GM10248 (cell line): Measurements from ENCODE around the gene DAP3.
"Not testable (repeated sequence)": the region's sequence is repeated elsewhere in the genome, so short reads cannot be mapped to it uniquely, and the experiment has no call there.

Source experiments
- CTCF ChIA-PET: fragments of 300-600 bp; sonication (Branson Sonifier 250); formaldehyde crosslinking; extraction: SDS; loops from one replicate; lab custom pipeline; 2021; ENCODE audit warnings: antibody characterized with exemption; lab: Yijun Ruan, JAX
- POLR2A ChIA-PET: fragments of 350-650 bp; sonication (Branson Sonifier 250); formaldehyde crosslinking; extraction: SDS; loops from one replicate; lab custom pipeline; 2020; ENCODE audit warnings: antibody characterized with exemption; lab: Yijun Ruan, JAX
- DNase-seq: peaks from one replicate; pipeline ENCODE4 v3.0.0; 2012; ENCODE audit errors: extremely low spot score
- TF ChIP-seq, protein P1 (sequence below): IDR thresholded peaks from 2 replicates; pipeline ENCODE4 v1.5.1; 2012; ENCODE audit warnings: mild to moderate bottlenecking, low read depth; ENCODE audit errors: extremely low read depth, missing control alignments, control extremely low read depth

DAP3 gene

GRCh38 chr1:155669233-155670162 is 19.4 kb upstream of the DAP3 start:
- ChIA-PET CTCF (interaction anchor here (1.6 kb wide), 1 partner anchor 12 kb away, joined by 4 read pairs; no protein-coding TSS in a partner anchor), POLR2A (no interaction called here)
- DNase-seq = no peak
- TF ChIP-seq, protein P1, sequence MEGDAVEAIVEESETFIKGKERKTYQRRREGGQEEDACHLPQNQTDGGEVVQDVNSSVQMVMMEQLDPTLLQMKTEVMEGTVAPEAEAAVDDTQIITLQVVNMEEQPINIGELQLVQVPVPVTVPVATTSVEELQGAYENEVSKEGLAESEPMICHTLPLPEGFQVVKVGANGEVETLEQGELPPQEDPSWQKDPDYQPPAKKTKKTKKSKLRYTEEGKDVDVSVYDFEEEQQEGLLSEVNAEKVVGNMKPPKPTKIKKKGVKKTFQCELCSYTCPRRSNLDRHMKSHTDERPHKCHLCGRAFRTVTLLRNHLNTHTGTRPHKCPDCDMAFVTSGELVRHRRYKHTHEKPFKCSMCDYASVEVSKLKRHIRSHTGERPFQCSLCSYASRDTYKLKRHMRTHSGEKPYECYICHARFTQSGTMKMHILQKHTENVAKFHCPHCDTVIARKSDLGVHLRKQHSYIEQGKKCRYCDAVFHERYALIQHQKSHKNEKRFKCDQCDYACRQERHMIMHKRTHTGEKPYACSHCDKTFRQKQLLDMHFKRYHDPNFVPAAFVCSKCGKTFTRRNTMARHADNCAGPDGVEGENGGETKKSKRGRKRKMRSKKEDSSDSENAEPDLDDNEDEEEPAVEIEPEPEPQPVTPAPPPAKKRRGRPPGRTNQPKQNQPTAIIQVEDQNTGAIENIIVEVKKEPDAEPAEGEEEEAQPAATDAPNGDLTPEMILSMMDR = no peak

GRCh38 chr1:155671750-155672149 is 17.1 kb upstream of the DAP3 start:
- DNase-seq = no peak
- TF ChIP-seq, protein P1 = no peak
- POLR2A ChIA-PET = no interaction called here
- CTCF ChIA-PET = interaction anchor here (1.7 kb wide), 1 partner anchor 52 kb away, joined by 3 read pairs; no protein-coding TSS in a partner anchor

- ChIA-PET POLR2A (no interaction called here), CTCF (interaction anchor here (1.3 to 1.7 kb wide), 2 partner anchors 13 to 51 kb away, joined by 3 to 6 read pairs; no protein-coding TSS in a partner anchor)
- no peak for DNase-seq
- TF ChIP-seq, protein P1 = no peak
Observed at GRCh38 chr1:155673003-155673402, 15.9 kb upstream of the DAP3 start.

DNA sequence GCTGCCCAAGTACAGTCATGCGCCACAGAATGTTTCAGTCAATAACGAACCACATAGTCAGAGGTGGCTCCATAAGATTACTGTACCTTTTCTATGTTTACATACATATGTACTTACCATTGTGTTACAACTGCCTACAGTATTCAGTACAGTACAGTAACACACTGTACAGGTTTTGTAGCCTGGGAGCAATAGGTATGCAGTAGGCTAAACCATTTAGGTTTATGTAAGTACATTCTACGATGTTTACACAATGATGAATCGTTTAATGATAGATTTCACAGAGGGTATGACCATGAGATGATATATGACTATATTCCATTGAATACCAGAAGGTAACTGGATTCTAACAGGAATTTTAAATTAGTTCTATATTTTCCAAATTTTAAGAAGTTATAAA is 10.9 kb upstream of the DAP3 start:
- POLR2A ChIA-PET = no interaction called here
- DNase-seq = no peak
- TF ChIP-seq, protein P1 = no peak
- CTCF ChIA-PET = no interaction called here

GRCh38 chr1:155678992-155679391 is 9.9 kb upstream of the DAP3 start:
- DNase-seq, POLR2A ChIA-PET: not testable (repeated sequence)
- CTCF ChIA-PET = interaction anchor here (2.1 kb wide), 1 partner anchor 428 kb away, joined by 8 read pairs; no protein-coding TSS in a partner anchor

- no peak for DNase-seq
- ChIA-PET CTCF (interaction anchor here (1.5 to 2.1 kb wide), 2 partner anchors 430 to 487 kb away, joined by 3 to 8 read pairs; no protein-coding TSS in a partner anchor), POLR2A (interaction anchor here (0.6 kb wide), 1 partner anchor 7 kb away, joined by 5 read pairs; no protein-coding TSS in a partner anchor)
- TF ChIP-seq, protein P1 = no peak
Observed at GRCh38 chr1:155680531-155680930, 8.4 kb upstream of the DAP3 start.
